HEK293 (cell line): Measurements from ENCODE around the gene RILPL1.
A peak's percentile ranks its signal among the peaks of the same experiment; 100 is the strongest.

ENCODE experiments used
- AEBP2 ChIP-seq: fragments of 450-650 bp; formaldehyde crosslinking; IDR thresholded peaks from 2 replicates; pipeline ENCODE4 v1.5.1; 2016; ENCODE audit warnings: missing biosample characterization, missing genetic modification characterization, borderline replicate concordance
- BCL11A ChIP-seq: fragments of 450-650 bp; formaldehyde crosslinking; IDR thresholded peaks from 2 replicates; pipeline ENCODE4 v1.5.1; 2016; ENCODE audit warnings: low read depth, missing biosample characterization, missing genetic modification characterization
- BCL11B ChIP-seq: fragments of 450-650 bp; formaldehyde crosslinking; IDR thresholded peaks from 2 replicates; pipeline ENCODE4 v1.5.1; 2016; ENCODE audit warnings: low read depth, missing biosample characterization, missing genetic modification characterization
- ELK4 ChIP-seq: IDR thresholded peaks from 2 replicates; pipeline ENCODE4 v1.6.1; 2011; ENCODE audit warnings: mild to moderate bottlenecking, low read depth, low read length, borderline replicate concordance
- FEZF1 ChIP-seq: fragments of 450-650 bp; formaldehyde crosslinking; IDR thresholded peaks from 2 replicates; pipeline ENCODE4 v1.5.1; 2016; ENCODE audit warnings: missing biosample characterization, missing genetic modification characterization
- IKZF3 ChIP-seq: fragments of 450-650 bp; IDR thresholded peaks from 2 replicates; pipeline ENCODE4 v1.5.0; 2018; ENCODE audit warnings: missing biosample characterization, mild to moderate bottlenecking, missing genetic modification characterization, moderate library complexity
- KLF8 ChIP-seq: fragments of 450-650 bp; formaldehyde crosslinking; IDR thresholded peaks from 2 replicates; pipeline ENCODE4 v1.5.1; 2016; ENCODE audit warnings: missing biosample characterization, missing genetic modification characterization
- PATZ1 ChIP-seq: fragments of 450-650 bp; formaldehyde crosslinking; IDR thresholded peaks from 2 replicates; pipeline ENCODE4 v1.5.1; 2016; ENCODE audit warnings: missing biosample characterization, missing genetic modification characterization
- SALL2 ChIP-seq: fragments of 450-650 bp; formaldehyde crosslinking; IDR thresholded peaks from 2 replicates; pipeline ENCODE4 v1.5.0; 2017; ENCODE audit warnings: missing biosample characterization, mild to moderate bottlenecking, missing genetic modification characterization, borderline replicate concordance
- SP2 ChIP-seq: fragments of 450-650 bp; formaldehyde crosslinking; IDR thresholded peaks from 2 replicates; pipeline ENCODE4 v1.5.1; 2016; ENCODE audit warnings: missing biosample characterization, missing genetic modification characterization
- ZBTB21 ChIP-seq: fragments of 450-650 bp; formaldehyde crosslinking; IDR thresholded peaks from 2 replicates; pipeline ENCODE4 v1.5.1; 2017; ENCODE audit warnings: missing biosample characterization, missing genetic modification characterization
- ZBTB48 ChIP-seq: fragments of 450-650 bp; formaldehyde crosslinking; IDR thresholded peaks from 2 replicates; pipeline ENCODE4 v1.5.1; 2016; ENCODE audit warnings: missing biosample characterization, missing genetic modification characterization
- ZBTB6 ChIP-seq: fragments of 450-650 bp; formaldehyde crosslinking; IDR thresholded peaks from 2 replicates; pipeline ENCODE4 v1.5.1; 2017; ENCODE audit warnings: missing biosample characterization, missing genetic modification characterization
- ZEB2 ChIP-seq: fragments of 450-650 bp; formaldehyde crosslinking; IDR thresholded peaks from 2 replicates; pipeline ENCODE4 v1.5.1; 2016; ENCODE audit warnings: missing biosample characterization, missing genetic modification characterization
- ZFHX2 ChIP-seq: fragments of 450-650 bp; formaldehyde crosslinking; conservative IDR thresholded peaks from 2 replicates; pipeline ENCODE4 v1.5.1; 2016; ENCODE audit warnings: missing biosample characterization, missing genetic modification characterization
- ZNF155 ChIP-seq: fragments of 450-650 bp; formaldehyde crosslinking; IDR thresholded peaks from 2 replicates; pipeline ENCODE4 v1.5.1; 2016; ENCODE audit warnings: missing biosample characterization, missing genetic modification characterization
- ZNF16 ChIP-seq: fragments of 450-650 bp; formaldehyde crosslinking; IDR thresholded peaks from 2 replicates; pipeline ENCODE4 v1.5.1; 2016; ENCODE audit warnings: low read depth, missing biosample characterization, missing genetic modification characterization
- ZNF23 ChIP-seq: fragments of 450-650 bp; formaldehyde crosslinking; IDR thresholded peaks from 2 replicates; pipeline ENCODE4 v1.5.1; 2016; ENCODE audit warnings: missing biosample characterization, missing genetic modification characterization, borderline replicate concordance
- ZNF398 ChIP-seq: fragments of 450-650 bp; formaldehyde crosslinking; IDR thresholded peaks from 2 replicates; pipeline ENCODE4 v1.5.1; 2017; ENCODE audit warnings: missing biosample characterization, missing genetic modification characterization
- ZNF449 ChIP-seq: fragments of 450-650 bp; formaldehyde crosslinking; IDR thresholded peaks from 2 replicates; pipeline ENCODE4 v1.5.1; 2017; ENCODE audit warnings: missing biosample characterization, mild to moderate bottlenecking, missing genetic modification characterization, moderate library complexity
- ZNF561 ChIP-seq: fragments of 450-650 bp; IDR thresholded peaks from 2 replicates; pipeline ENCODE4 v1.5.1; 2018; ENCODE audit warnings: missing biosample characterization, missing genetic modification characterization, borderline replicate concordance
- ZNF670 ChIP-seq: fragments of 450-650 bp; formaldehyde crosslinking; IDR thresholded peaks from 2 replicates; pipeline ENCODE4 v1.5.1; 2016; ENCODE audit warnings: missing biosample characterization, missing genetic modification characterization, low read depth
- ZNF704 ChIP-seq: fragments of 450-650 bp; formaldehyde crosslinking; IDR thresholded peaks from 2 replicates; pipeline ENCODE4 v1.5.1; 2016; ENCODE audit warnings: missing biosample characterization, missing genetic modification characterization
- ZSCAN16 ChIP-seq: fragments of 450-650 bp; formaldehyde crosslinking; IDR thresholded peaks from 2 replicates; pipeline ENCODE4 v1.5.1; 2016; ENCODE audit warnings: missing biosample characterization, missing genetic modification characterization
- ZSCAN23 ChIP-seq: fragments of 450-650 bp; formaldehyde crosslinking; IDR thresholded peaks from 2 replicates; pipeline ENCODE4 v1.5.1; 2016; ENCODE audit warnings: missing biosample characterization, missing genetic modification characterization
- ZSCAN5A ChIP-seq: fragments of 450-650 bp; formaldehyde crosslinking; IDR thresholded peaks from 2 replicates; pipeline ENCODE4 v1.5.1; 2016; ENCODE audit warnings: missing biosample characterization, missing genetic modification characterization

RILPL1 gene

GRCh38 chr12:123533672-123534643 lies at the start of gene RILPL1 (continued):
- peak; percentile 67 for TF ChIP-seq ZEB2
- no peak for TF ChIP-seq ZSCAN16 (tag by site-specific recombination)
- TF ChIP-seq ZBTB48 (tag by site-specific recombination), result peak; percentile 60; the same call in 1 of the 2 replicates
- peak; percentile 91 for TF ChIP-seq PATZ1 (tag by site-specific recombination)
- no peak for TF ChIP-seq ZSCAN5A (tag by site-specific recombination)
- TF ChIP-seq SALL2 (tag by site-specific recombination), result no peak
- TF ChIP-seq FEZF1, result no peak
- peak; percentile 12; the same call in 1 of the 2 replicates for TF ChIP-seq ZNF561
- no peak for TF ChIP-seq ZNF449 (tag by site-specific recombination)
- TF ChIP-seq ZNF670, result no peak
- no peak for TF ChIP-seq ZBTB21 (tag by site-specific recombination)
- peak; percentile 52; the same call in 1 of the 2 replicates for TF ChIP-seq KLF8 (tag by site-specific recombination)
- TF ChIP-seq ELK4, result no peak
- TF ChIP-seq ZNF16 (tag by site-specific recombination), result no peak
- no peak for TF ChIP-seq BCL11B (tag by site-specific recombination)
- no peak for TF ChIP-seq ZNF155
- 0 out of 2 replicates have a peak, but pooled peaks have one; percentile 8 for TF ChIP-seq IKZF3 (tag by site-specific recombination)
- TF ChIP-seq BCL11A (tag by site-specific recombination), result no peak
- no peak for TF ChIP-seq AEBP2 (tag by site-specific recombination)
- TF ChIP-seq ZNF23, result no peak
- no peak for TF ChIP-seq ZSCAN23 (tag by site-specific recombination)
- TF ChIP-seq ZBTB6 (tag by site-specific recombination), result peak; percentile 36; the same call in 1 of the 2 replicates
- no peak for TF ChIP-seq ZNF704 (tag by site-specific recombination)
- no peak for TF ChIP-seq ZFHX2 (tag by site-specific recombination)
- TF ChIP-seq ZNF398 (tag by site-specific recombination), result peak; percentile 77
- TF ChIP-seq SP2 (tag by site-specific recombination), result peak; percentile 16; the same call in 1 of the 2 replicates
